LHCN-M2 (cell line): ENCODE data around the gene ARHGEF1. TPM values are rescaled to one million over a fixed set of nuclear protein-coding genes. Genes with fewer than 3 reads are reported as not detected.
"Not testable (repeated sequence)": the region's sequence is repeated elsewhere in the genome, so short reads cannot be mapped to it uniquely, and the experiment has no call there.

Experiments
- DNase-seq: peaks from one replicate; pipeline ENCODE4 v3.0.0-alpha.2; 2012; ENCODE audit warnings: low read depth
- total RNA-seq: library from RNA; depleted of rRNA; stranded (reverse); fragments of >200 nt; gene quantifications from 2 replicates; pipeline ENCODE4 v1.2.3, GENCODE V29; 2014

Gene ARHGEF1
- total RNA-seq, 1 experiment from 2014 or later = 58.2 TPM

GRCh38 chr19:41930322-41930722, 47.3 kb downstream of the ARHGEF1 start:
- DNase-seq = no peak

- no peak for DNase-seq
Observed at GRCh38 chr19:41930926-41931592, 48.1 kb downstream of the ARHGEF1 start.

- no peak for DNase-seq
Observed at GRCh38 chr19:41932259-41932719, 49.3 kb downstream of the ARHGEF1 start.

DNA sequence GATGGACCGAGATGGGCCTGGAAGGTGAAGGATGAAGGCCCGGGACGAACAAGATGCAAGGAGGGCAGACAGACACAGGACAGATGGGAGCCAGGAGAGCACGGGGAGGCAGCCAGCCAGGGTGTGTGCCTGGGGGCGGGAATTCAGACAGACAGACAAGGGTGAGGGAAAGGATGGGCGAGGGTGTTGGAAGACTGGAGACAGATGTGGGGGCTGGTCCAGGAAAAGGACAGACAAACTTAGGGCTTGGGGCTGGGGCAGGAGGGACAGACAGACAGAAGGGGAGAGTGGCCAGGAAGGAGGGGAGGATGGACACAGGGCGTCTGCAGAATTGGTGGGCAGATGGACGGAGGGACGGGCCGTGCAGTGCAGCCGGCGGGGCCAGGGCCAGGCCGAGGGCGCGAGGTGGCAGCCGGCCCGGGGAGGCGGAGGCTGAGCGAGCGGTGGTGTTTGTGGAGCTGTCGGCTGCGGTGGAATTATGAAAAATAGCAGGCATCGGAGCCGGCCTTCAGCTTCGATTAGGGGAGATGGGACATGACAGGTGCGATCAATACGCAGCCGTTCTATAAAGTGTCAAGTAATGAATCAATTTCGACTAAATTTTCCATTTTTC, 49.8 kb downstream of the ARHGEF1 start:
- DNase-seq = no peak

DNA sequence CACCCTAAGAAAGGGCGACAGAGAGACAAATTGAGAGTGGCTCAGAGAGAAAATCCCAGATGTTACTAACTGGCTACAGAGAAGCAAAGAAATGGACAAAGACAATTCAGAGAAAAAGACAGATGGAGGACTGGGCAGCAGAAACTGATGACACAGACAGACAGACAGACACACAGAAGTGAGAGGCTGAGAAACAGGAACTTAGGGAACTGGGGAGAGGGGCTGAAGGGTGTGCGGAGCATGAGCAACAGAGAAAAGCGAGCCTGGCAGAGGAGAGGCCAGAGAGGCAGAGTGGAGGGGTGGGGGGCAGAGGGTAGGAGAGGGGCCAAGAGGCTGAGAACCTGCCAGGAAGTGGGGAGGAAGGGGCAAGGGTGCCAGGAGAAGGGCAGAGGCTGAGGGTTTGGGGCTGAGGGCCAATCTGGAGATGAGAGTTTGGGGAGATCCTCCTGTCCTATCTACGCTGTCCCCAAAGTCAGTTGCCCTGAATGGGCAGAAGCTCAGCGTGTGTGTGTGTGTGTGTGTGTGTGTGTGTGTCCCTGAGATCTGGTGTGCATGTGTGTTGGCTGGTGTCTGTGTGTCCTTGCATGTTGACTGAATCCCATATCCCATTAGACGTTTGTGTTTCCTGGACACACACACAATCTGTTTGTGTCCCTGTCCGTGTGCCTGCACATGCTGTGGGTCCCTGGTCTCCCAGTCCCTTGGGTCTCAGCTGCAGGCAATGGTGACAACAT, 50.9 kb downstream of the ARHGEF1 start:
- no peak for DNase-seq

GRCh38 chr19:41934849-41935374, 51.9 kb downstream of the ARHGEF1 start:
- DNase-seq = peak; percentile 59

DNA sequence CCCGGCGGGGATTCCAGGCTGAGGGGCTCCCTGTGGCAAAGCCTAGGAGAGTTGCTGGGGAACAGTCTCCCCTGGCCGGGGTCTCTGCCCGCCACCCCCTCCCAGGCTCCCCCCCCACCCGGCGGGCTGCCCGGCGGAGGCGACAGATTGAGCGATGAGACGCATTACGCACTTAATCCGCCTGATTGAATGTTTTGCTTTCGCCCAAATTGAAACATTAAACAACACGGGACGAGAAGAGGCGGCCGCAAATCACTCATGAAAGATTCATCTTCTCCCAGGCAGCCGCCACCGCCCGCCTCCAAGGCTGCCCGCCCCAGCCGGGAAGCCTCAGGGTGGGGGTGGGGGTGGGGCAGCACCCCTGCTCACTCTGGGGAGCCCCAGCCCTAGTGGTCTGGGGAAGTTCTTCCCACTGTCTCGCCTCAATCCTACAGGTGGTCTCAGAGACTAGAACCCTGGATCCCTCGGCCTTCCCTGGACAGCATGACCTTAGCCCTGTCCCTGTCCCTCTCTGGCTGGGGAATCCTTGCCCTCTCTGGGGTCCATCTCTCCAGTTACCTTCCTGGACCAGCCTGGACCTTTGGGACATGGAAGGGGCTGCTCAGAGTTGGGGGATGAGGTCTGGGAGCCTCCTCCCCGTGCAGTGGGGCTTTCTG, 52.9 kb downstream of the ARHGEF1 start:
- DNase-seq = no peak

- no peak for DNase-seq
Observed at GRCh38 chr19:41936416-41936850, 53.4 kb downstream of the ARHGEF1 start.

- no peak for DNase-seq
Observed at GRCh38 chr19:41936961-41937360, 54.0 kb downstream of the ARHGEF1 start.

- no peak for DNase-seq
Observed at GRCh38 chr19:41937525-41938468, 54.8 kb downstream of the ARHGEF1 start.

DNA sequence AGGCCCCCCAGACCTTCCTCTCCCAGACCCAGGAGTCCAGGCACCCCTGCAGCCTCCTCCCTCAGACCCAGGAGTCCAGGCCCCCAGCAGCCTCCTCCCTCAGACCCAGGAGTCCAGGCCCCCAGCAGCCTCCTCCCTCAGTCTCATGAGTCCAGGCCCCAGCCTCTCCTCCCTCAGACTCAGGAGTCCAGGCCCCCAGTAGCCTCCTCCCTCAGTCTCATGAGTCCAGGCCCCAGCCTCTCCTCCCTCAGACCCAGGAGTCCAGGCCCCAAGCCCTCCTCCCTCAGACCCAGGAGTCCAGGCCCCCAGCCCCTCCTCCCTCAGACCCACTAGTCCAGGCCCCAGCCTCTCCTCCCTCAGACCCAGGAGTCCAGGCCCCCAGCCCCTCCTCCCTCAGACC, 56.2 kb downstream of the ARHGEF1 start:
- not testable (repeated sequence) for DNase-seq

- no peak for DNase-seq
Observed at GRCh38 chr19:41939861-41940730, 57.1 kb downstream of the ARHGEF1 start.

DNA sequence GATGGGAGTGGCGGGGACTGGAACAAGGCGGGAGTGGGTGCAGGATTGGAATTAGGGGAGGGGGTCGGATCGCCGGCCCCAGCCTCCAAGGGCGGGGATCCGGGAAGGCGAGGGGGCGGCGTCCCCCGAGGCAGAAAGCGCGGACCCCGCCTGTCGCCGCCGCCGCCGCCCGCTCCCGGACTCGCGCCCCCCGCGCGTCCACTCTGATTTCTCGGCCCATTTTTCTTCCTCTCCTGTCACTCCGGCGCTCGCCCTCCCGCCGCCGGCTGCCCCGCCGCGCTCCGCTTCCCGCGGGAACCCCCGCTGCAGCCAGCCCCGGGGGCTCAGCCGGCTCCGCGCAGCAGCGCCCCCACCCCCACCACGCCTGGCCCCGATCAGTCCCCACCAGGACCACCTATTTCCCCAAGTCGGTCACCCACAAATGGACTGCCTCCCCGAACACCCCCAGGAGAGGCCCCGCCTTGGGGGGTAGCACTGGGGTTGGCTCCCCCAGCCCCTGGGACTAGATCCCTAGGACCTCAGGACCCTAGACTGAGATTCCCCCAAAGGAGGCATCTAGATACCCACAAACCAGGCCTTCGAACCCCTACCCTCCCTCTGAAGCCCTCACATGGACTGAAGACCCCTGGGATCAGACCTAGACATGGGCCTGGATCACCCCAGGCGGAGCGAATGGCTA, 57.9 kb downstream of the ARHGEF1 start:
- no peak for DNase-seq

GRCh38 chr19:41941410-41942202, 58.6 kb downstream of the ARHGEF1 start:
- no peak for DNase-seq

DNA sequence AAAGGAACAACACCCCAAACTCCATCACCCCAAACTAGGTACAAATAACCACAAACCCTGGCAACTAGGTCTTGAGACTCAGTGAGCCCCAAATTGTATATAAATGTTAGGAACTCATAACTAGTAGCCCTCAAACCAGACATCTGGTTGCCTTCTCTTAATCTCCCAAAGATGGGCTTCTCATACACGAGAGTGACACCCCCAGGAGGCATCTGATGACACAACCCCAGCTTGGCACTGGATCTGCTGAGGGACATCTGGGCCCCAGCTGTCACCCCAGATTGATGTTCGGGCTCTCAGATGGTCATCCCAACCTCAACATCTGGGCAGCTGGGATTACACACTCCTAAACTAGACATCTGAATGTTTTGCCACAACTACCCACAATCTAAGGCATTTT, 61.4 kb downstream of the ARHGEF1 start:
- no peak for DNase-seq

DNA sequence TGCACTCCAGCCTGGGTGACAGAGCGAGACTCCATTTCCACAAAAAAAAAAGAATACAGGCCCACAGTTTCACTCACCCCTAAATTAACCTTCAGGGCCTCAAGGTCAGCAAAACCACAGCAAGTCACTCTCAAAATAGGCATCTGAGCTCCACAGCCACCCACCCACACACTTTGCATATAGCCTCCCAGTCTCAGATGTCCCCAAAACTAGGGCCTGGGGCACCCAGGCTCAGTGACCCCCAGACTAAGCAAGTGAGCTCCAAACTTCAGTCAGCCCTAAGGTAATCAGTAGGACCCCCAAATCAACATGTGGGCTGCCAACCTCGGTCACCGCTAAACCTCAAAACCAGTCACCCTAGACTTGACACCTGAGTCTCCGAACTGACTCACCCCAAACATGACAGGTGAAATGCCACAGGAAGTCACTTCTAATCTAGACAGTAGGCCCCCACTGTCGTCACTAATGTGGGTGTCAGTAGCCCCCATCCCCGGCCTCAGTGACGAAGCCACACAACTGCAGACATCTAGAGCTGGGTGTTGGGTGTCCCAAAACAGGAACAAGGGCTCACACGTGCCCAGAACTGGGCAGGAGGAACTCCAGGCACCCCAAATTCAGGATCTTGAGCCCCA, 62.3 kb downstream of the ARHGEF1 start:
- no peak for DNase-seq

DNA sequence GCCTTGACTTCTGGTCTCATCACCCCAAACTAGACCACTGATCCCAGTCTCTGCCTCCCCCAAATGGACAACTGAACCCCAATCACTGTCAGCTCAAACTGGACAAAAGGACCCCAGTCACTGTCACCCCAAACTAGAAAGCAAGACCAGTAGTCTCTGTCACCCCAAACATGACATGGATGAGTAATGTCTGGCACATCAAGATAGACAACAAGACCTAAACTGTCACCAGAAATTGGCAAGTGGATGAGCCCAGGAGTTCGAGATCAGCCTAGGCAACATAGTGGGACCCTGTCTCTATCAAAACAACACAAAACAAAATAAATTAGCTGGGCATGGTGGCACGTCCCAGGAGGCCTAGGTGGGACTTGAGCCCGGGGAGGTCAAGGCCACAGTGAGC, 64.1 kb downstream of the ARHGEF1 start:
- no peak for DNase-seq

DNA sequence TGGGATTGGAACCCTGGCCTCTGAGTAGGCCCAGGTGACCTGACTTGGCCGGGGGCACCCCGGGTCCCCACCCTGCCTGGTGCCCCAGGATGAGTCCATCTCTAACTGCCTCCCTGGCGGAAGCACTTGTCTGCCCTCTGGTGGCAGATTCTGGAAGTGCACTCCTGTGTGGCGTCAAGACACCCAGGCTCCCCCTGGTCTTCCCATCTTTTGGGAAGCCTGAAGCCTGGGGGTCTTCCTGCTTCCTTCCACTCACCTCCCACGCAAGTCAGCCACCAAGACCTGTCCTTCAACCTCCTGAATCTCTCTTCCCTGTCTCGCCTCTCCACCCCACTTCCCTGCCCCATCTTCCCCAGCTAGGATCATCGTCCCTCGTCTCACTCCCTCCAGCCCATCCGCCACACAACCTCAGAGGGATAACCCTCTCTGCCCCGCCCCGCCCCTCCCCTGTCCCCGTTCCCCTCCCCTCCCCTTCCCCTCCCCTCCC, 68.7 kb downstream of the ARHGEF1 start:
- DNase-seq = peak; percentile 52
